HepG2 (cell line): ENCODE data around the gene COX6B1. TPM values are rescaled to one million over a fixed set of nuclear protein-coding genes. Genes with fewer than 3 reads are reported as not detected.

Experiments
- ATRX ChIP-seq: sonication (generic); formaldehyde crosslinking; IDR thresholded peaks from 2 replicates; pipeline ENCODE4 v1.4.0; 2020; ENCODE audit warnings: missing genetic modification reagents, borderline replicate concordance
- ELF3 ChIP-seq: IDR thresholded peaks from 2 replicates; pipeline ENCODE4 v1.6.1; 2016; ENCODE audit warnings: missing genetic modification reagents, missing compliant biosample characterization
- ELF4 ChIP-seq: sonication (generic); formaldehyde crosslinking; IDR thresholded peaks from 2 replicates; pipeline ENCODE4 v1.5.0; 2020; ENCODE audit warnings: missing genetic modification reagents, mild to moderate bottlenecking, moderate library complexity, borderline replicate concordance
- FOXO4 ChIP-seq: sonication (generic); formaldehyde crosslinking; conservative IDR thresholded peaks from 2 replicates; pipeline ENCODE4 v1.8.1; 2023; ENCODE audit warnings: missing genetic modification reagents
- GABPB1 ChIP-seq: IDR thresholded peaks from 2 replicates; pipeline ENCODE4 v1.6.1; 2016; ENCODE audit warnings: mild to moderate bottlenecking, missing genetic modification reagents, moderate library complexity, missing compliant biosample characterization
- HNRNPK ChIP-seq: fragments of 200-400 bp; formaldehyde crosslinking; IDR thresholded peaks from 2 replicates; pipeline ENCODE4 v1.6.1; 2018; ENCODE audit warnings: low read length, low read depth, moderate library complexity, mild to moderate bottlenecking; ENCODE audit not compliant: poor library complexity, severe bottlenecking
- MYC ChIP-seq: sonication (generic); formaldehyde crosslinking; IDR thresholded peaks from 2 replicates; pipeline ENCODE4 v1.9.0; 2021; ENCODE audit warnings: missing genetic modification reagents, borderline replicate concordance
- NBN ChIP-seq: fragments of 450-650 bp; conservative IDR thresholded peaks from 2 replicates; pipeline ENCODE4 v1.6.1; 2017
- NCOA1 ChIP-seq: sonication (generic); formaldehyde crosslinking; IDR thresholded peaks from 2 replicates; pipeline ENCODE4 v1.9.0; 2021; ENCODE audit warnings: missing genetic modification reagents
- POLR2AphosphoS5 ChIP-seq: IDR thresholded peaks from 2 replicates; pipeline ENCODE4 v1.6.1; 2012; ENCODE audit warnings: low read depth, low read length
- RFXANK ChIP-seq: IDR thresholded peaks from 2 replicates; pipeline ENCODE4 v1.6.1; 2016
- YEATS4 ChIP-seq: sonication (generic); formaldehyde crosslinking; IDR thresholded peaks from 2 replicates; pipeline ENCODE4 v1.4.0; 2020; ENCODE audit warnings: missing genetic modification reagents, borderline replicate concordance
- ZNF12 ChIP-seq: sonication (generic); formaldehyde crosslinking; IDR thresholded peaks from 2 replicates; pipeline ENCODE4 v1.5.0; 2020; ENCODE audit warnings: missing genetic modification reagents
- ZNF331 ChIP-seq: sonication (generic); formaldehyde crosslinking; IDR thresholded peaks from 2 replicates; pipeline ENCODE4 v1.4.0; 2020; ENCODE audit warnings: missing genetic modification reagents
- ZNF407 ChIP-seq: sonication (generic); formaldehyde crosslinking; IDR thresholded peaks from one replicate; pipeline ENCODE4 v1.5.1; 2020; ENCODE audit warnings: mild to moderate bottlenecking, missing genetic modification reagents; ENCODE audit errors: not compliant biosample characterization
- ZNF468 ChIP-seq: sonication (generic); formaldehyde crosslinking; IDR thresholded peaks from 2 replicates; pipeline ENCODE4 v1.8.0; 2022; ENCODE audit warnings: mild to moderate bottlenecking, moderate library complexity, missing genetic modification reagents
- ZNF570 ChIP-seq: sonication (generic); formaldehyde crosslinking; IDR thresholded peaks from 2 replicates; pipeline ENCODE4 v1.4.0; 2020; ENCODE audit warnings: mild to moderate bottlenecking, missing genetic modification reagents, borderline replicate concordance
- ZNF770 ChIP-seq: sonication (generic); formaldehyde crosslinking; IDR thresholded peaks from 2 replicates; pipeline ENCODE4 v1.5.0; 2020; ENCODE audit warnings: mild to moderate bottlenecking, missing genetic modification reagents
- ZNF788 ChIP-seq: sonication (generic); formaldehyde crosslinking; IDR thresholded peaks from 2 replicates; pipeline ENCODE4 v1.5.0; 2020; ENCODE audit warnings: mild to moderate bottlenecking, missing genetic modification reagents, borderline replicate concordance
- polyA plus RNA-seq, 8 experiments: library from polyadenylated mRNA; depleted of rRNA in 3 of 8; stranded (reverse) in 7 of 8; unstranded in 1 of 8; fragments of >200 nt; fragmentation: Illumina TruSeq in 4 of 8; extraction: Trizol in 4 of 8; gene quantifications; 2 replicates each; pipeline versions ENCODE4 v1.2.1 to v1.2.3, GENCODE V29; 2011 to 2016; ENCODE audit warnings: low read depth in 4 of 8, missing spikeins in 1 of 8, mixed read lengths in 1 of 8; ENCODE audit not compliant: insufficient read depth in 1 of 8
- total RNA-seq, 5 experiments: library from RNA; depleted of rRNA; stranded (reverse); fragments of >200 nt; fragmentation: Illumina TruSeq; extraction: Trizol; gene quantifications; 2 replicates each; pipeline ENCODE4 v1.2.3, GENCODE V29; 2016; ENCODE audit warnings: low read depth in 1 of 5

COX6B1 gene
- total and polyA plus RNA-seq, 2 of the 13 experiments (the other 11 are each of a cell fraction or from before 2014, with no cell fraction given), result 481 to 487 TPM

GRCh38 chr19:35628565-35629331, 19.4 kb upstream of the COX6B1 start, which contains the start of gene RBM42 (continued):
- TF ChIP-seq ZNF770 (CRISPR knock-in tag) (0 out of 2 replicates have a peak, but pooled peaks have one; percentile 29), GABPB1 (peak; percentile 91), NBN (no peak), ELF3 (CRISPR knock-in tag) (peak; percentile 55), ZNF12 (CRISPR knock-in tag) (no peak), FOXO4 (CRISPR knock-in tag) (no peak), ZNF788 (CRISPR knock-in tag) (peak; percentile 85; the same call in 1 of the 2 replicates), MYC (CRISPR knock-in tag) (peak; percentile 36; the same call in 1 of the 2 replicates), ZNF331 (peak; percentile 59; the same call in 1 of the 2 replicates), NCOA1 (CRISPR knock-in tag) (no peak), HNRNPK (no peak), RFXANK (CRISPR knock-in tag) (peak; percentile 96), ZNF468 (no peak), ATRX (no peak), YEATS4 (CRISPR knock-in tag) (peak; percentile 82; the same call in 1 of the 2 replicates), POLR2AphosphoS5 (peak; percentile 66), ZNF407 (no peak), ELF4 (CRISPR knock-in tag) (no peak), ZNF570 (no peak)
